Measurements from ENCODE around the gene VRTN.
A peak's percentile ranks its signal among the peaks of the same experiment; 100 is the strongest.
"Not testable (repeated sequence)": the region's sequence is repeated elsewhere in the genome, so short reads cannot be mapped to it uniquely, and the experiment has no call there.

Gene VRTN

GRCh38 chr14:74348241-74348734 is at the start of gene VRTN:
Gene VRTN (plus strand): TSS chr14:74348471. CDS start chr14:74356784, 8,313 bp downstream.
- DNase-seq = no peak

- DNase-seq = peak; percentile 39
Observed at GRCh38 chr14:74299061-74299545, 49.2 kb upstream of the VRTN start.

GRCh38 chr14:74301594-74302151 is 46.6 kb upstream of the VRTN start:
- no peak for DNase-seq

- no peak for DNase-seq
Observed at GRCh38 chr14:74302152-74302628, 46.1 kb upstream of the VRTN start.

- peak; percentile 83 for DNase-seq
Observed at GRCh38 chr14:74302634-74303569, 45.4 kb upstream of the VRTN start, which contains the start of gene ABCD4. Gene ABCD4 (minus strand): TSS chr14:74302934. CDS start chr14:74302912, 22 bp downstream.

GRCh38 chr14:74308695-74309094 is 39.6 kb upstream of the VRTN start:
- no peak for DNase-seq

- DNase-seq = no peak
Observed at GRCh38 chr14:74309125-74310022, 38.9 kb upstream of the VRTN start.

- no peak for DNase-seq
Observed at GRCh38 chr14:74312161-74312560, 36.1 kb upstream of the VRTN start.

GRCh38 chr14:74313601-74314000 is 34.7 kb upstream of the VRTN start:
- no peak for DNase-seq

GRCh38 chr14:74314576-74314975 is 33.7 kb upstream of the VRTN start:
- no peak for DNase-seq

- no peak for DNase-seq
Observed at GRCh38 chr14:74324931-74325361, 23.3 kb upstream of the VRTN start.

GRCh38 chr14:74325446-74325845 is 22.8 kb upstream of the VRTN start:
- DNase-seq = no peak

- DNase-seq = no peak
Observed at GRCh38 chr14:74326369-74327152, 21.7 kb upstream of the VRTN start.

GRCh38 chr14:74329950-74330552 is 18.2 kb upstream of the VRTN start:
- DNase-seq = not testable (repeated sequence)

- no peak for DNase-seq
Observed at GRCh38 chr14:74333909-74334308, 14.4 kb upstream of the VRTN start.

GRCh38 chr14:74346341-74346740 is 1.9 kb upstream of the VRTN start:
- no peak for DNase-seq

- no peak for DNase-seq
Observed at GRCh38 chr14:74347097-74347794, 1.0 kb upstream of the VRTN start.

- DNase-seq = no peak
Observed at GRCh38 chr14:74347795-74348100, 523 bp upstream of the VRTN start.

GRCh38 chr14:74348735-74349463 is 628 bp downstream of the VRTN start:
- DNase-seq = no peak

- no peak for DNase-seq
Observed at GRCh38 chr14:74349757-74350156, 1.5 kb downstream of the VRTN start.

Measured in activated T-cell treated with anti-CD3 and anti-CD28 coated beads, Interleukin-2, amount 50 U/mL, for 1 hour (primary cell).